Right lobe of liver (tissue), 4 donors: ENCODE measurements around the gene TTL.

Experiments used
- CTCF ChIP-seq, 4 donors: fragments of 200-600 bp in 3 of 4; fragments of 450-650 bp in 1 of 4; IDR thresholded peaks; one replicate each; pipeline versions ENCODE4 v1.5.1 to v1.8.0; 2016 to 2022; ENCODE audit warnings: antibody characterized with exemption in 4 of 4, mild to moderate bottlenecking in 2 of 4
- POLR2A ChIP-seq: fragments of 450-650 bp; IDR thresholded peaks from one replicate; pipeline ENCODE4 v1.6.1; 2017; ENCODE audit warnings: antibody characterized with exemption, mild to moderate bottlenecking
- donor health status: DM: no; HTN: no; CAD: no.
- donor health status: DM: no; HTN: no; CAD: no.
- donor health status: DM: no; HTN: yes; CAD: no.

- TF ChIP-seq POLR2A, result no peak
- no peak for TF ChIP-seq CTCF (IDR thresholded peaks at IDR 0.05)
Measured at GRCh38 chr2:112519506-112519905, 37.5 kb downstream of the TTL start.
